ENCODE data around the gene RNF167. TPM values are rescaled to one million over a fixed set of nuclear protein-coding genes. Genes with fewer than 3 reads are reported as not detected.
A peak's percentile ranks its signal among the peaks of the same experiment; 100 is the strongest.

Gene RNF167
- total and polyA plus RNA-seq, 2 of the 4 experiments (the other 2 are of a cell fraction), result 13.1 to 79.5 TPM

GRCh38 chr17:4967539-4968485, 27.7 kb downstream of the RNF167 start, which contains the start of gene SPAG7:
Gene SPAG7, minus strand, starts transcription at chr17:4967817. Its CDS starts 13 bp downstream, at chr17:4967804.
- H2BK5ac ChIP-seq (ENCODE audit: low read depth, low read length, poor library complexity, severe bottlenecking), result peak within 1 kb of the TSS; percentile 94
- ChIA-PET CTCF (interaction anchor here (0.9 to 1.7 kb wide), 4 partner anchors 19 to 65 kb away, joined by 3 to 11 read pairs (median 4); partner anchors contain the start of genes CAMTA2, CHRNE, RNF167 and SLC25A11), POLR2A (ENCODE audit: unreplicated experiment) (interaction anchor here (0.6 to 3.0 kb wide), 6 partner anchors 14 to 159 kb away, joined by 4 to 19 read pairs (median 7); partner anchors contain the start of genes ENO3, PFN1, RNF167 and SLC25A11)
- H3K4me1 ChIP-seq (ENCODE audit: control insufficient read depth, insufficient read depth, low read length), result peaks cover 14% of the 10 kb centered on the region
- peaks cover 20 to 69% of the 10 kb centered on the region in 2 experiments for H3K79me1 ChIP-seq (ENCODE audit: low read depth in 1 of 2, low read length in 2 of 2)
- peak within 1 kb of the TSS; percentile 99 for H3K56ac ChIP-seq (ENCODE audit: extremely low read depth, insufficient read depth, low read length)
- peak within 1 kb of the TSS; percentile 99 for H3K9ac ChIP-seq (ENCODE audit: low read depth, low read length)
- 3% methylated on average over 13 of the region's 66 CpGs; no CpG with 5 or more reads in 1 of the 2 experiments for WGBS, 2 experiments (ENCODE audit: extremely low coverage in 2 of 2, insufficient read length in 1 of 2)
- peak within 1 kb of the TSS; percentile 96 to 97 for H4K8ac ChIP-seq (ENCODE audit: low read depth in 2 of 2, low read length in 2 of 2)
- H2BK15ac ChIP-seq (ENCODE audit: low read depth, low read length), result peak within 1 kb of the TSS; percentile 67; the same call in 2 of the 3 replicates
- no peaks in the 10 kb centered on the region for H3K9me3 ChIP-seq (ENCODE audit: control insufficient read depth, insufficient read depth, low read length)
- peak within 1 kb of the TSS; percentile 100 for H2AK9ac ChIP-seq (replicated peaks; ENCODE audit: low read depth, low read length, poor library complexity)
- peak within 1 kb of the TSS; percentile 80 for H4K5ac ChIP-seq (ENCODE audit: low read depth, low read length)
- dilution Hi-C loops (cut with HindIII; ENCODE audit: low sequenced_read_pairs, unreplicated experiment), result no loop called here
- DNase-seq (peak; percentile 98), ATAC-seq (ENCODE audit: low read depth) (peak; percentile 70)
- peak within 1 kb of the TSS; percentile 73 for H3K4me2 ChIP-seq (ENCODE audit: low read depth, low read length)
- in situ Hi-C loops (cut with MboI; ENCODE audit: low sequenced_read_pairs), result no loop called here
- no TSS peak for BruUV-seq (replicated peaks)
- peak within 1 kb of the TSS; percentile 98 for H3K14ac ChIP-seq (replicated peaks; ENCODE audit: low read depth, low read length)
- H2BK120ac ChIP-seq (ENCODE audit: low read depth, low read length), result peak within 1 kb of the TSS; percentile 85
- peak within 1 kb of the TSS; percentile 44 for H2BK20ac ChIP-seq (ENCODE audit: low read depth, low read length)
- peak within 1 kb of the TSS; percentile 91 for H2AFZ ChIP-seq (replicated peaks; ENCODE audit: low read length, poor library complexity)
- H3K18ac ChIP-seq (ENCODE audit: low read depth, low read length), result peak within 1 kb of the TSS; percentile 87
- H3K23ac ChIP-seq (ENCODE audit: low read depth, low read length), result peak within 1 kb of the TSS; percentile 89
- intact Hi-C loops (cut with micrococcal nuclease), result loop anchor here (1.0 to 5.0 kb wide), 2 partner anchors 20 to 61 kb away; partner anchors contain the start of gene PFN1
- peaks cover 19% of the 10 kb centered on the region for H3K36me3 ChIP-seq (ENCODE audit: control insufficient read depth, insufficient read depth, low read length)
- H3K27me3 ChIP-seq (ENCODE audit: control insufficient read depth, insufficient read depth, low read length), result no peaks in the 10 kb centered on the region
- H3K27ac ChIP-seq (ENCODE audit: insufficient read depth, low read length), result peak within 1 kb of the TSS; percentile 87
- H4K20me1 ChIP-seq (ENCODE audit: insufficient read depth, low read length), result peaks cover 3% of the 10 kb centered on the region; the same call in 1 of the 2 replicates
- H3K4ac ChIP-seq (ENCODE audit: low read depth, low read length), result peak within 1 kb of the TSS; percentile 100
- H2AK5ac ChIP-seq (ENCODE audit: low read depth, low read length), result peak within 1 kb of the TSS; percentile 100
- peak within 1 kb of the TSS; percentile 99 for H4K91ac ChIP-seq (ENCODE audit: insufficient read depth, low read depth, low read length)
- H3K4me3 ChIP-seq (ENCODE audit: insufficient read depth, low read depth, low read length), result peak within 1 kb of the TSS; percentile 58
- H3K9me1 ChIP-seq (ENCODE audit: insufficient read depth, low read length), result peaks cover 17% of the 10 kb centered on the region
- TF ChIP-seq RFX5 (IDR thresholded peaks at IDR 0.05; ENCODE audit: low read depth, low read length) (no peak), CEBPB (IDR thresholded peaks at IDR 0.05; ENCODE audit: low read depth, low read length) (no peak), MAFK (IDR thresholded peaks at IDR 0.05; ENCODE audit: low read depth, low read length) (no peak), MXI1 (IDR thresholded peaks at IDR 0.05; ENCODE audit: borderline replicate concordance, low read depth, low read length) (no peak), POLR2A (IDR thresholded peaks at IDR 0.05; ENCODE audit: low read depth, low read length) (peak; percentile 57), BHLHE40 (IDR thresholded peaks at IDR 0.05; ENCODE audit: low read depth, low read length) (no peak), NFE2L2 (IDR thresholded peaks at IDR 0.05; ENCODE audit: low read depth, low read length) (no peak), FOS (IDR thresholded peaks at IDR 0.05; ENCODE audit: low read depth, low read length) (no peak), CHD1 (IDR thresholded peaks at IDR 0.05; ENCODE audit: low read depth, low read length) (no peak), MAZ (IDR thresholded peaks at IDR 0.05; ENCODE audit: borderline replicate concordance, low read depth, low read length) (peak; percentile 61; the same call in 1 of the 2 replicates), RCOR1 (IDR thresholded peaks at IDR 0.05; ENCODE audit: insufficient replicate concordance, low read length) (no peak), SMC3 (IDR thresholded peaks at IDR 0.05; ENCODE audit: low read depth, low read length) (peak; percentile 31; the same call in 1 of the 2 replicates), RAD21 (IDR thresholded peaks at IDR 0.05; ENCODE audit: low read length) (peak; percentile 55)
- TF ChIP-seq, protein P1, sequence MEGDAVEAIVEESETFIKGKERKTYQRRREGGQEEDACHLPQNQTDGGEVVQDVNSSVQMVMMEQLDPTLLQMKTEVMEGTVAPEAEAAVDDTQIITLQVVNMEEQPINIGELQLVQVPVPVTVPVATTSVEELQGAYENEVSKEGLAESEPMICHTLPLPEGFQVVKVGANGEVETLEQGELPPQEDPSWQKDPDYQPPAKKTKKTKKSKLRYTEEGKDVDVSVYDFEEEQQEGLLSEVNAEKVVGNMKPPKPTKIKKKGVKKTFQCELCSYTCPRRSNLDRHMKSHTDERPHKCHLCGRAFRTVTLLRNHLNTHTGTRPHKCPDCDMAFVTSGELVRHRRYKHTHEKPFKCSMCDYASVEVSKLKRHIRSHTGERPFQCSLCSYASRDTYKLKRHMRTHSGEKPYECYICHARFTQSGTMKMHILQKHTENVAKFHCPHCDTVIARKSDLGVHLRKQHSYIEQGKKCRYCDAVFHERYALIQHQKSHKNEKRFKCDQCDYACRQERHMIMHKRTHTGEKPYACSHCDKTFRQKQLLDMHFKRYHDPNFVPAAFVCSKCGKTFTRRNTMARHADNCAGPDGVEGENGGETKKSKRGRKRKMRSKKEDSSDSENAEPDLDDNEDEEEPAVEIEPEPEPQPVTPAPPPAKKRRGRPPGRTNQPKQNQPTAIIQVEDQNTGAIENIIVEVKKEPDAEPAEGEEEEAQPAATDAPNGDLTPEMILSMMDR (conservative IDR thresholded peaks at IDR 0.05; ENCODE audit: low read depth, low read length), result peak; percentile 21; the same call in 1 of the 2 replicates
